D341Med (cell line): Measurements from ENCODE around the gene PCDHA9.
"Not testable (repeated sequence)": the region's sequence is repeated elsewhere in the genome, so short reads cannot be mapped to it uniquely, and the experiment has no call there.

Experiments
- DNase-seq: peaks from one replicate; pipeline ENCODE4 v3.0.0; 2012; ENCODE audit warnings: low spot score

Gene PCDHA9, protein sequence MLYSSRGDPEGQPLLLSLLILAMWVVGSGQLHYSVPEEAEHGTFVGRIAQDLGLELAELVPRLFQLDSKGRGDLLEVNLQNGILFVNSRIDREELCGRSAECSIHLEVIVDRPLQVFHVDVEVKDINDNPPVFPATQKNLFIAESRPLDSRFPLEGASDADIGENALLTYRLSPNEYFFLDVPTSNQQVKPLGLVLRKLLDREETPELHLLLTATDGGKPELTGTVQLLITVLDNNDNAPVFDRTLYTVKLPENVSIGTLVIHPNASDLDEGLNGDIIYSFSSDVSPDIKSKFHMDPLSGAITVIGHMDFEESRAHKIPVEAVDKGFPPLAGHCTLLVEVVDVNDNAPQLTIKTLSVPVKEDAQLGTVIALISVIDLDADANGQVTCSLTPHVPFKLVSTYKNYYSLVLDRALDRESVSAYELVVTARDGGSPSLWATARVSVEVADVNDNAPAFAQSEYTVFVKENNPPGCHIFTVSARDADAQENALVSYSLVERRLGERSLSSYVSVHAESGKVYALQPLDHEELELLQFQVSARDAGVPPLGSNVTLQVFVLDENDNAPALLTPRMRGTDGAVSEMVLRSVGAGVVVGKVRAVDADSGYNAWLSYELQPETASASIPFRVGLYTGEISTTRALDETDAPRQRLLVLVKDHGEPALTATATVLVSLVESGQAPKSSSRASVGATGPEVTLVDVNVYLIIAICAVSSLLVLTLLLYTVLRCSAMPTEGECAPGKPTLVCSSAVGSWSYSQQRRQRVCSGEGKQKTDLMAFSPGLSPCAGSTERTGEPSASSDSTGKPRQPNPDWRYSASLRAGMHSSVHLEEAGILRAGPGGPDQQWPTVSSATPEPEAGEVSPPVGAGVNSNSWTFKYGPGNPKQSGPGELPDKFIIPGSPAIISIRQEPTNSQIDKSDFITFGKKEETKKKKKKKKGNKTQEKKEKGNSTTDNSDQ

DNA sequence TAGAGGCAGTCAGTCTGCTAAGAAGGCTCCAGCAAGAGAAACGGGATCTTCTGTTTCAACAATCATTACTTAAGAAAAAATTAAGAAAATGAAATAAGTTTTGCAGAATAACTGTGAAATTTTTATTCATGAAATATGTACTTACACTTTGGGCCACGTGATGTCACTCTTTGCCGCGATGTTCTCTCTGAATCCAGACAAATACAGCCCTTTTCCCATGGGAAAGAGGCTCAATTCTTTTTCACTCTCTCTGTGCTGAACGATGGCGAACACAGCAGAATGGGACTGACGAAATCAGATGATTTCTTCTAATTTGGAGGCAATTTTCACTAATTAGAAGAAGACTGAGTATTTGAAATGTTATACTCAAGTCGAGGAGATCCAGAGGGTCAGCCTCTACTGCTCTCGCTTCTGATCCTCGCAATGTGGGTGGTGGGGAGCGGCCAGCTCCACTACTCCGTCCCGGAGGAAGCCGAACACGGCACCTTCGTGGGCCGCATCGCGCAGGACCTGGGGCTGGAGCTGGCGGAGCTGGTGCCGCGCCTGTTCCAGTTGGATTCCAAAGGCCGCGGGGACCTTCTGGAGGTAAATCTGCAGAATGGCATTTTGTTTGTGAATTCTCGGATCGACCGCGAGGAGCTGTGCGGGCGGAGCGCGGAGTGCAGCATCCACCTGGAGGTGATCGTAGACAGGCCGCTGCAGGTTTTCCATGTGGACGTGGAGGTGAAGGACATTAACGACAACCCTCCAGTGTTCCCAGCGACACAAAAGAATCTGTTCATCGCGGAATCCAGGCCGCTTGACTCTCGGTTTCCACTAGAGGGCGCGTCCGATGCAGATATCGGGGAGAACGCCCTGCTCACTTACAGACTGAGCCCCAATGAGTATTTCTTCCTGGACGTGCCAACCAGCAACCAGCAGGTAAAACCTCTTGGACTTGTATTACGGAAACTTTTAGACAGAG, at the start of gene PCDHA9:
Gene PCDHA9, plus strand, starts transcription at position 244 of the 964 bp plus-strand sequence. Its CDS starts 114 bp downstream, at position 358.
- not testable (repeated sequence) for DNase-seq

DNA sequence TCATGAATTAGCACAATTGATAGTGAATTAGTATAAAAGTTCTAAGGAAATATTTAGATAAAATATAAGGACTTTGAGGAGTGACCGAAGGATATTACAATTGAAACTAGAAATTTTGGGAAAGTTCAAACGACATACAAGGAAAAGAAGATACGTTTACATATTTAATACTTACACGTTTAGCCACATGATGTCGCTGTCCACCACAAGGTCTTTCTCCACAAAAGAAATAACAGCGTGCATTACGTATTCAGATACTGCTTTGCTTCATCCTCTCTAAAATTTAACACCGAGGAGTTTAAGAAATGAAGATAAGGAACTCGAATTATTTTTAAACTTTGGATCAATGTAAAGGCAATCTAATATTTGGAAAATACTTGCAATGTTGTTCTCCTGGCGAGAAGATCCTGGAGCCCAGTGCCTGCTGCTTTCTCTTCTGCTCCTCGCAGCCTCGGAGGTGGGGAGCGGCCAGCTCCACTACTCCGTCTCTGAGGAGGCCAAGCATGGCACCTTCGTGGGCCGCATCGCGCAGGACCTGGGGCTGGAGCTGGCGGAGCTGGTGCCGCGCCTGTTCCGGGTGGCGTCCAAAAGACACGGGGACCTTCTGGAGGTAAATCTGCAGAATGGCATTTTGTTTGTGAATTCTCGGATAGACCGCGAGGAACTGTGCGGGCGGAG, 47.2 kb upstream of the PCDHA9 start, which contains the start of gene PCDHA3:
Gene PCDHA3, plus strand, starts transcription at position 242 of the 678 bp plus-strand sequence.
- no peak for DNase-seq

DNA sequence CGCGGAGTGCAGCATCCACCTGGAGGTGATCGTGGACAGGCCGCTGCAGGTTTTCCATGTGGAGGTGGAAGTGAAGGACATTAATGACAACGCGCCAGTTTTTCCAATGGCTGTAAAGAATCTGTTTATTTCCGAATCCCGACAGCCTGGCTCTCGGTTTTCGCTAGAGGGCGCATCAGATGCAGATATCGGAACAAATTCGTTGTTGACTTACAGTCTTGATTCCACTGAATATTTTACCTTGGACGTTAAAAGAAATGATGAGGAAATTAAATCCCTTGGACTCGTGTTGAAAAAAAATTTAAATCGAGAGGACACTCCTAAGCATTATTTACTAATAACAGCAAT, 46.7 kb upstream of the PCDHA9 start:
- no peak for DNase-seq

DNA sequence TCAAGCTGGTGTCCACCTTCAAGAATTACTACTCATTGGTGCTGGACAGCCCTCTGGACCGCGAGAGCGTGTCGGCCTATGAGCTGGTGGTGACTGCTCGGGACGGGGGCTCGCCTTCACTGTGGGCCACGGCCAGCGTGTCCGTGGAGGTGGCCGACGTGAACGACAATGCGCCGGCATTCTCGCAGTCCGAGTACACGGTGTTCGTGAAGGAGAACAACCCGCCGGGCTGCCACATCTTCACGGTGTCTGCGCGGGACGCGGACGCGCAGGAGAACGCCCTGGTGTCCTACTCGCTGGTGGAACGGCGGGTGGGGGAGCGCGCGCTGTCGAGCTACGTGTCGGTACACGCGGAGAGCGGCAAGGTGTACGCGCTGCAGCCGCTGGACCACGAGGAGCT, 45.8 kb upstream of the PCDHA9 start:
- not testable (repeated sequence) for DNase-seq

DNA sequence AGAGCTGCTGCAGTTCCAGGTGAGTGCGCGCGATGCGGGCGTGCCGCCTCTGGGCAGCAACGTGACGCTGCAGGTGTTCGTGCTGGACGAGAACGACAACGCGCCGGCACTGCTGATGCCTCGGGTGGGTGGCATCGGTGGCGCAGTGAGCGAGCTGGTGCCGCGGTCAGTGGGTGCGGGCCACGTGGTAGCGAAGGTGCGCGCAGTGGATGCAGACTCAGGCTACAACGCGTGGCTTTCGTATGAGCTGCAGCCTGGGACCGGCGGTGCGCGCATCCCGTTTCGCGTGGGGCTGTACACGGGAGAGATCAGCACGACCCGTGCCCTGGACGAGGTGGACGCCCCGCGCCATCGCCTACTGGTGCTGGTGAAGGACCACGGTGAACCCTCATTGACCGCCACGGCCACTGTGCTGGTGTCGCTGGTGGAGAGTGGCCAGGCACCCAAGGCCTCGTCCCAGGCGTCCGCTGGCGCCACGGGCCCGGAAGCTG, 45.4 kb upstream of the PCDHA9 start:
- no peak for DNase-seq

DNA sequence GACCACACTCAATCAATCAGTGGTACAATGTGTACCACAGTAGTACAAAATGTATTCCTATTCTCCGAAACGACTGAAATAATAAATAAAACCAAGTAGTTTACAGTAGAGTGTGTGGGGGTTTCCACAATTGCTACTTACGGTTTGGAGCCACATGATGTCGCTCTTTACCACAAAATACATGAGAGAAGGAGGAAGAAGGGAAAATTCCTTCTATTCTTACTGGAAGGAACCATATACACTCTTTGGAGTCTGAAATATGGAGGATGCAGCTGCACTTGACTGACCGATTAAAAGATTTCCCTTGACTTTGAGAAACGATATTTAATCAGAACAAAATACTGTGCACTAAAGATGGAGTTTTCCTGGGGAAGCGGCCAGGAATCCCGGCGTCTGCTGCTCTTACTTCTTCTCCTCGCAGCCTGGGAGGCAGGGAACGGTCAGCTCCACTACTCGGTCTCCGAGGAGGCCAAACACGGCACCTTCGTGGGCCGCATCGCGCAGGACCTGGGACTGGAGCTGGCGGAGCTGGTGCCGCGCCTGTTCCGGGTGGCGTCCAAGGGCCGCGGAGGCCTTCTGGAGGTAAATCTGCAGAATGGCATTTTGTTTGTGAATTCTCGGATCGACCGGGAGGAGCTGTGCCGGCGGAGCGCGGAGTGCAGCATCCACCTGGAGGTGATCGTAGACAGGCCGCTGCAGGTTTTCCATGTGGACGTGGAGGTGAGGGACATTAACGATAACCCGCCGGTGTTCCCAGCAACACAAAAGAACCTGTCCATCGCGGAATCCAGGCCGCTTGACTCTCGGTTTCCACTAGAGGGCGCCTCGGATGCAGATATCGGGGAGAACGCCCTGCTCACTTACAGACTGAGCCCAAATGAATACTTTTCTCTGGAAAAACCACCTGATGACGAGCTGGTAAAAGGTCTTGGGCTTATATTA, 41.1 kb upstream of the PCDHA9 start, which contains the start of gene PCDHA4:
Gene PCDHA4, plus strand, starts transcription at position 235 of the 942 bp plus-strand sequence.
- DNase-seq = peak; percentile 55

DNA sequence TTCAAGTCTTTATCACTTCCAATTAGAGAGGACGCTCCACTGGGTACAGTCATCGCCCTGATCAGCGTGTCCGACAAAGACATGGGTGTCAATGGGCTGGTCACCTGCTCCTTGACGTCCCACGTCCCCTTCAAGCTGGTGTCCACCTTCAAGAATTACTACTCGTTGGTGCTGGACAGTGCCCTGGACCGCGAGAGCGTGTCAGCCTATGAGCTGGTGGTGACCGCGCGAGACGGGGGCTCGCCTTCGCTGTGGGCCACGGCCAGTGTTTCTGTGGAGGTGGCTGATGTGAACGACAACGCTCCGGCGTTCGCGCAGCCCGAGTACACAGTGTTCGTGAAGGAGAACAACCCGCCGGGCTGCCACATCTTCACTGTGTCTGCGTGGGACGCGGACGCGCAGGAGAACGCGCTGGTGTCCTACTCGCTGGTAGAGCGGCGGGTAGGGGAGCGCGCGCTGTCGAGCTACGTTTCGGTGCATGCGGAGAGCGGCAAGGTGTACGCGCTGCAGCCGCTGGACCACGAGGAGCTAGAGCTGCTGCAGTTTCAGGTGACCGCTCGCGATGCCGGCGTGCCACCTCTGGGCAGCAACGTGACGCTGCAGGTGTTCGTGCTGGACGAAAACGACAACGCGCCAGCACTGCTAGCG, 39.8 kb upstream of the PCDHA9 start:
- DNase-seq = not testable (repeated sequence)

DNA sequence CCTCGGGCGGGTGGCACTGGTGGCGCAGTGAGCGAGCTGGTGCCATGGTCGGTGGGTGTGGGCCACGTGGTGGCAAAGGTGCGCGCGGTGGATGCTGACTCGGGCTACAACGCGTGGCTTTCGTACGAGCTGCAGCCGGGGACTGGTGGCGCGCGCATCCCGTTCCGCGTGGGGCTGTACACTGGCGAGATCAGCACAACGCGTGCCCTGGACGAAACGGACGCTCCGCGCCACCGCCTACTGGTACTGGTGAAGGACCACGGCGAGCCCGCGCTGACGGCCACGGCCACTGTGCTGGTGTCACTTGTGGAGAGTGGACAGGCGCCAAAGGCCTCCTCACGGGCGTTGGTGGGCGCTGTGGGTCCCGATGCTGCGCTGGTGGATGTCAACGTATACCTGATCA, 39.3 kb upstream of the PCDHA9 start:
- DNase-seq = no peak

DNA sequence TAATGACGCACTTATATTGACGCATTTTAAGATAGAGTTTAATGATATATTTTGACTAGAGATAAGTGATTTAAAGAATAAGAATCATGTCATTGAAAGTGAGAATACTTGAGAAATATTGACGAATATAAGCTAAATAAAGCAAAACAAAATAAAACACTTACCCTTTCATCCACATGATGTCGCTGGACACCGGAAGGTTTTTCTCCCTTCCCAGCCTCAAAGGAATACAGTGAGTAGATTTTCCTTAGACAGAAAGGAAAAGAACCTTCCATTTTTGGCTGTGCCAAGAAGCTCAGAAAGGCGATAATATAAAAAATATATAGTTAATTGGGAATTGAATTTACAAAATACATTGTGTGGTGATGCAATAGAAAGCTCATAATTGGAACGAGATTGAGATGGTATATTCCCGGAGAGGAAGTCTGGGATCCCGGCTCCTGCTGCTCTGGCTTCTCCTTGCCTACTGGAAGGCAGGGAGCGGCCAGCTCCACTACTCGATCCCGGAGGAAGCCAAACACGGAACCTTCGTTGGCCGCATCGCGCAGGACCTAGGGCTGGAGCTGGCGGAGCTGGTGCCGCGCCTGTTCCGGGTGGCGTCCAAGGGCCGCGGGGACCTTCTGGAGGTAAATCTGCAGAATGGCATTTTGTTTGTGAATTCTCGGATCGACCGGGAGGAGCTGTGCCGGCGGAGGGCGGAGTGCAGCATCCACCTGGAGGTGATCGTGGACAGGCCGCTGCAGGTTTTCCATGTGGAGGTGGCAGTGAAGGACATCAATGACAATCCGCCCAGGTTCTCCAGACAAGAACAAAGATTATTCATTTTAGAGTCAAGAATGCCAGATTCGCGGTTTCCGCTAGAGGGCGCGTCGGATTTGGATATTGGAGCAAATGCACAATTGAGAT, 26.6 kb upstream of the PCDHA9 start, which contains the start of gene PCDHA5:
Gene PCDHA5, plus strand, starts transcription at position 239 of the 906 bp plus-strand sequence.
- no peak for DNase-seq

DNA sequence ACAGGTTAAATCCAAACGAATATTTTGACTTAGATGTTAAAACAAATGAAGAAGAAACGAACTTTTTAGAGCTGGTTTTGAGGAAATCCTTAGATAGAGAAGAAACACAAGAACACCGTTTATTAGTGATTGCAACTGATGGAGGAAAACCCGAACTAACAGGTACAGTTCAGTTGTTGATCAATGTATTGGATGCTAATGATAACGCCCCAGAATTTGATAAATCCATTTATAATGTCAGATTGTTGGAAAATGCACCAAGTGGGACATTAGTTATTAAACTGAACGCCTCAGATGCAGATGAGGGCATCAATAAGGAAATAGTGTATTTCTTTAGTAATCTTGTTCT, 25.9 kb upstream of the PCDHA9 start:
- DNase-seq = no peak

DNA sequence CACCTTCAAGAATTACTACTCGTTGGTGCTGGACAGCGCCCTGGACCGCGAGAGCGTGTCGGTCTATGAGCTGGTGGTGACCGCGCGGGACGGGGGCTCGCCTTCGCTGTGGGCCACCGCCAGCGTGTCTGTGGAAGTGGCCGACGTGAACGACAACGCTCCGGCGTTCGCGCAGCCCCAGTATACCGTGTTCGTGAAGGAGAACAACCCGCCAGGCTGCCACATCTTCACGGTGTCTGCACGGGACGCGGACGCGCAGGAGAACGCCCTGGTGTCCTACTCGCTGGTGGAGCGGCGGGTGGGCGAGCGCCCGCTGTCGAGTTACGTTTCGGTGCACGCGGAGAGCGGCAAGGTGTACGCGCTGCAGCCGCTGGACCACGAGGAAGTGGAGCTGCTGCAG, 25.2 kb upstream of the PCDHA9 start:
- not testable (repeated sequence) for DNase-seq

DNA sequence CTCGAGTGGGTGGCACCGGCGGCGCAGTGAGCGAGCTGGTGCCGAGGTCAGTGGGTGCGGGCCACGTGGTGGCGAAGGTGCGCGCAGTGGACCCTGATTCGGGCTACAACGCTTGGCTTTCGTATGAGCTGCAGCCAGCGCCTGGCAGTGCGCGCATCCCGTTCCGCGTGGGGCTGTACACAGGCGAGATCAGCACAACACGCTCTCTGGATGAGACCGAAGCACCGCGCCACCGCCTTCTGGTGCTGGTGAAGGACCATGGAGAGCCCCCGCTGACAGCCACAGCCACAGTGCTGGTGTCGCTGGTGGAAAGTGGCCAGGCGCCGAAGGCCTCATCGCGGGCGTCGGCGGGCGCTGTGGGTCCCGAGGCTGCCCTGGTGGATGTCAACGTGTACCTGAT, 24.7 kb upstream of the PCDHA9 start:
- DNase-seq = no peak

DNA sequence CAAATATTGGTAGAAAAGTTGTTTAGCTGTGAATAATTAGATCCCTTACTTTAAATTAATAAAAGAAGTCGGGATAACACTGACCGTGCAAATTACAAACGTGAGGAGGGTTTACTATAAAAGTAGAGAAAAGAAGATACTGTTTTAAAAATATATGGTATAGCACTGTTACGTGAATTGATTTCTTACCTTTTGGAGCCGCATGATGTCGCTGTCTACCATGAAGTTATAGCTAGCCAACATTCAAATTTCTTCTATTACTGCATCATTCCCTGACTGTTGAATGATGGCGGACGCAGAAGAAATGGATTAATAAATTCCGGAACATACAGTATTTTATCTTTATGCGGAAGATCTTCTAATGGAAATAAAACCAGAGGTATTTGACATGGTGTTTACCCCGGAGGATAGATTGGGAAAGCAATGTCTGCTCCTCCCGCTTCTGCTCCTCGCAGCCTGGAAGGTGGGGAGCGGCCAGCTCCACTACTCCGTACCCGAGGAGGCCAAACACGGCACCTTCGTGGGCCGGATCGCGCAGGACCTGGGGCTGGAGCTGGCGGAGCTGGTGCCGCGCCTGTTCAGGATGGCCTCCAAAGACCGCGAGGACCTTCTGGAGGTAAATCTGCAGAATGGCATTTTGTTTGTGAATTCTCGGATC, 20.3 kb upstream of the PCDHA9 start, which contains the start of gene PCDHA6:
Gene PCDHA6, plus strand, starts transcription at position 257 of the 658 bp plus-strand sequence. Its CDS starts 132 bp downstream, at position 389.
- no peak for DNase-seq

DNA sequence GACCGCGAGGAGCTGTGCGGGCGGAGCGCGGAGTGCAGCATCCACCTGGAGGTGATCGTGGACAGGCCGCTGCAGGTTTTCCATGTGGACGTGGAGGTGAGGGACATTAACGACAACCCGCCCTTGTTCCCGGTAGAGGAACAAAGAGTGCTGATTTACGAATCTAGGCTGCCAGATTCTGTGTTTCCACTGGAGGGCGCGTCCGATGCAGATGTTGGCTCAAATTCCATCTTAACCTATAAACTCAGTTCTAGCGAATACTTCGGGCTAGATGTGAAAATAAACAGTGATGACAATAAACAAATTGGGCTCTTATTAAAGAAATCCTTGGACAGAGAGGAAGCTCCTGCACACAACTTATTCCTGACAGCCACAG, 19.8 kb upstream of the PCDHA9 start:
- DNase-seq = no peak

DNA sequence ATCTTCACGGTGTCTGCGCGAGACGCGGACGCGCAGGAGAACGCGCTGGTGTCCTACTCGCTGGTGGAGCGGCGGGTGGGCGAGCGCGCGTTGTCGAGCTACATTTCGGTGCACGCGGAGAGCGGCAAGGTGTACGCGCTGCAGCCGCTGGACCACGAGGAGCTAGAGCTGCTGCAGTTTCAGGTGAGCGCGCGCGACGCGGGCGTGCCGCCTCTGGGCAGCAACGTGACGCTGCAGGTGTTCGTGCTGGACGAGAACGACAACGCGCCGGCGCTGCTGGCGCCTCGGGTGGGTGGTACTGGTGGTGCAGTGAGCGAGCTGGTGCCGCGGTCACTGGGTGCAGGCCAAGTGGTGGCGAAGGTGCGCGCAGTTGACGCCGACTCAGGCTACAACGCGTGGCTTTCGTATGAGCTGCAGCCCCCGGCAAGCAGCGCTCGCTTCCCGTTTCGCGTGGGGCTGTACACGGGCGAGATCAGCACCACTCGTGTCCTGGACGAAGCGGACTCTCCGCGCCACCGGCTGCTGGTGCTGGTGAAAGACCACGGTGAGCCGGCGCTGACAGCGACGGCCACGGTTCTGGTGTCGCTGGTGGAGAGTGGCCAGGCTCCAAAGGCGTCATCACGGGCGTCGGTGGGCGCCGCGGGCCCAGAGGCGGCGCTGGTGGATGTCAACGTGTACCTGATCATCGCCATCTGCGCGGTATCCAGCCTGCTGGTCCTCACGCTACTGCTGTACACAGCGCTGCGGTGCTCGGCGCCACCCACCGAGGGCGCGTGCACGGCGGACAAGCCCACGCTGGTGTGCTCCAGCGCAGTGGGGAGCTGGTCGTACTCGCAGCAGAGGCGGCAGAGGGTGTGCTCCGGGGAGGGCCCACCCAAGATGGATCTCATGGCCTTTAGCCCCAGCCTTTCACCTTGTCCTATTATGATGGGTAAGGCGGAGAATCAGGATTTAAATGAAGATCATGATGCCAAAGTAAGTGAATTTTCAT, 18.4 kb upstream of the PCDHA9 start:
- DNase-seq = not testable (repeated sequence)

DNA sequence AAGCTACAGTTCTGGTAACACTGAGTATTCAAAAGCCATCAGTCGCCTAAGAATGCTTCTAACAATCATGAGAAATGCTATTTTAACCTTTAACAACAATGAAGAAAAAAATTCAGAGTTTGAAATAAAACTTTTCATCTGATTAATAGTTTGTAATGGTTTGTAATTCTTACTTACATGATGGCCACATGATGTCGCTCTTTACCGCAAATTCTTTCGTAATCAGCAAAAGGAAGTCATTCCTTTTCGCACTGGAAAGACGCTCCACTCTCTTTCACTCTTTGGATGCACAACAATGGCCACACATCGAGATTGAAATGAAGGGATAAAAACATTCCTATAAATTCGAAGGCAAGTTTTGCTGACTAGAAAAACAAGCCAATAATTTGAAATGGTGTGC, 14.2 kb upstream of the PCDHA9 start, which contains the start of gene PCDHA7:
Gene PCDHA7, plus strand, starts transcription at position 277 of the 400 bp plus-strand sequence. Its CDS starts 115 bp downstream, at position 392.
- DNase-seq = no peak
